HEK293 (cell line): ENCODE data around the gene MED13L.

Source experiments
- CTCF ChIP-seq: fragments of 450-650 bp; formaldehyde crosslinking; IDR thresholded peaks from 2 replicates; pipeline ENCODE4 v1.5.1; 2016; ENCODE audit warnings: missing biosample characterization, missing genetic modification characterization
- HOXA7 ChIP-seq: sonication (generic); formaldehyde crosslinking; IDR thresholded peaks from 2 replicates; pipeline ENCODE4 v1.8.1; 2022; ENCODE audit warnings: missing genetic modification reagents, borderline replicate concordance
- KLF16 ChIP-seq: fragments of 450-650 bp; formaldehyde crosslinking; IDR thresholded peaks from 2 replicates; pipeline ENCODE4 v1.5.1; 2017; ENCODE audit warnings: missing biosample characterization, missing genetic modification characterization
- PRDM1 ChIP-seq: fragments of 450-650 bp; formaldehyde crosslinking; IDR thresholded peaks from 2 replicates; pipeline ENCODE4; 2016; ENCODE audit warnings: missing biosample characterization, missing genetic modification characterization
- ZNF174 ChIP-seq: fragments of 450-650 bp; formaldehyde crosslinking; IDR thresholded peaks from 2 replicates; pipeline ENCODE4 v1.5.0; 2017; ENCODE audit warnings: missing biosample characterization, mild to moderate bottlenecking, missing genetic modification characterization
- ZNF184 ChIP-seq: fragments of 450-650 bp; IDR thresholded peaks from 2 replicates; pipeline ENCODE4 v1.5.1; 2018; ENCODE audit warnings: missing biosample characterization, mild to moderate bottlenecking, missing genetic modification characterization
- ZNF391 ChIP-seq: fragments of 450-650 bp; formaldehyde crosslinking; IDR thresholded peaks from 2 replicates; pipeline ENCODE4 v1.5.1; 2016; ENCODE audit warnings: low read depth, missing biosample characterization, missing genetic modification characterization, borderline replicate concordance
- ZNF449 ChIP-seq: fragments of 450-650 bp; formaldehyde crosslinking; IDR thresholded peaks from 2 replicates; pipeline ENCODE4 v1.5.1; 2017; ENCODE audit warnings: missing biosample characterization, mild to moderate bottlenecking, missing genetic modification characterization, moderate library complexity
- ZNF48 ChIP-seq: fragments of 450-650 bp; formaldehyde crosslinking; IDR thresholded peaks from 2 replicates; pipeline ENCODE4 v1.5.1; 2016; ENCODE audit warnings: missing biosample characterization, missing genetic modification characterization
- ZNF548 ChIP-seq: fragments of 450-650 bp; formaldehyde crosslinking; IDR thresholded peaks from 2 replicates; pipeline ENCODE4 v1.5.1; 2016; ENCODE audit warnings: missing biosample characterization, missing genetic modification characterization
- ZNF747 ChIP-seq: fragments of 450-650 bp; formaldehyde crosslinking; IDR thresholded peaks from 2 replicates; pipeline ENCODE4 v1.5.1; 2016; ENCODE audit warnings: missing biosample characterization, missing genetic modification characterization
- ZNF776 ChIP-seq: fragments of 450-650 bp; formaldehyde crosslinking; IDR thresholded peaks from 2 replicates; pipeline ENCODE4 v1.5.0; 2017; ENCODE audit warnings: missing biosample characterization, missing genetic modification characterization, borderline replicate concordance
- ZNF777 ChIP-seq: fragments of 450-650 bp; formaldehyde crosslinking; IDR thresholded peaks from 2 replicates; pipeline ENCODE4 v1.5.1; 2017; ENCODE audit warnings: missing biosample characterization, missing genetic modification characterization, borderline replicate concordance
- ZSCAN30 ChIP-seq: fragments of 450-650 bp; IDR thresholded peaks from 2 replicates; pipeline ENCODE4 v1.5.1; 2018; ENCODE audit warnings: missing biosample characterization, mild to moderate bottlenecking, missing genetic modification characterization, moderate library complexity

- TF ChIP-seq CTCF (tag by site-specific recombination) (no peak), ZNF777 (tag by site-specific recombination) (no peak), ZNF174 (tag by site-specific recombination) (no peak), KLF16 (tag by site-specific recombination) (no peak), ZNF747 (no peak), ZNF449 (tag by site-specific recombination) (no peak), HOXA7 (CRISPR knock-in tag) (no peak), ZNF391 (no peak), ZNF548 (no peak), ZSCAN30 (tag by site-specific recombination) (no peak), PRDM1 (tag by site-specific recombination) (no peak), ZNF184 (tag by site-specific recombination) (no peak), ZNF776 (tag by site-specific recombination) (no peak), ZNF48 (tag by site-specific recombination) (no peak)
Measured at GRCh38 chr12:116162071-116162470, 115.4 kb downstream of the MED13L start.
